ENCODE measurements around the gene ZNF827. TPM values are rescaled to one million over a fixed set of nuclear protein-coding genes. Genes with fewer than 3 reads are reported as not detected.
A peak's percentile ranks its signal among the peaks of the same experiment; 100 is the strongest.

Gene ZNF827
- total and polyA plus RNA-seq, 10 donors: 3.3 to 31.6 (median 16.1) TPM

DNA sequence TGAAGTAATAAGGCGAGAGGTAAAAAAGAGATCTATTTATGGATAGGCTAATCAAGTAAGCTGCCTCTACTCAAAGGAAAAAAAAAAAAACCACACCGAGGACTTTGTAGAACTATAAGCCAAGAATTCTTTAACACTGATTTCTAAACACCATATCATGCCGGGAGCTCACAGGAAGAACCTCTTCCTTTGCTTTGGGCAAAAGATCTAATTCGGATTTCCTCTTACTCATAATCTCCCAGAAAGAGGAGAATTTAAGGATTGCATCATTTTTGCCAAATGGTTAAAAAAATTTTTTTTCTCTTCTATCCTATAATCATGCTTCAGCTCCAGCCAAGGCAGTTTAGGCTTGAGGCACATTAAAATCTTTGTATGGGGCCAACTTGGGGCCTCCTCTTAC, 95.5 kb downstream of the ZNF827 start:
- Histone ChIP-seq H3K4me1 (peaks cover 2 to 32% (median 9%) of the 10 kb centered on the region in 6 donors), H3K36me3 (peaks cover 0 to 42% (median 3%) of the 10 kb centered on the region in 6 donors), H3K27me3 (replicated peaks in 1 of 7) (no peaks in the 10 kb centered on the region), H3K27ac (peak overlapping the region in 1 of 8 donors; percentile 21), H3K4me3 (no peak overlapping the region), H3K9me3 (no peaks in the 10 kb centered on the region)
- intact Hi-C loops (cut with DNase I; ENCODE audit: low total_unique reads): no loop called here
- no peak for DNase-seq
- WGBS, 5 donors: 35 to 48% (median 37%) methylated on average over 4 of the region's 4 CpGs
- TF ChIP-seq, protein P1, sequence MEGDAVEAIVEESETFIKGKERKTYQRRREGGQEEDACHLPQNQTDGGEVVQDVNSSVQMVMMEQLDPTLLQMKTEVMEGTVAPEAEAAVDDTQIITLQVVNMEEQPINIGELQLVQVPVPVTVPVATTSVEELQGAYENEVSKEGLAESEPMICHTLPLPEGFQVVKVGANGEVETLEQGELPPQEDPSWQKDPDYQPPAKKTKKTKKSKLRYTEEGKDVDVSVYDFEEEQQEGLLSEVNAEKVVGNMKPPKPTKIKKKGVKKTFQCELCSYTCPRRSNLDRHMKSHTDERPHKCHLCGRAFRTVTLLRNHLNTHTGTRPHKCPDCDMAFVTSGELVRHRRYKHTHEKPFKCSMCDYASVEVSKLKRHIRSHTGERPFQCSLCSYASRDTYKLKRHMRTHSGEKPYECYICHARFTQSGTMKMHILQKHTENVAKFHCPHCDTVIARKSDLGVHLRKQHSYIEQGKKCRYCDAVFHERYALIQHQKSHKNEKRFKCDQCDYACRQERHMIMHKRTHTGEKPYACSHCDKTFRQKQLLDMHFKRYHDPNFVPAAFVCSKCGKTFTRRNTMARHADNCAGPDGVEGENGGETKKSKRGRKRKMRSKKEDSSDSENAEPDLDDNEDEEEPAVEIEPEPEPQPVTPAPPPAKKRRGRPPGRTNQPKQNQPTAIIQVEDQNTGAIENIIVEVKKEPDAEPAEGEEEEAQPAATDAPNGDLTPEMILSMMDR (IDR thresholded peaks at IDR 0.05 in 8 of 11, conservative IDR thresholded peaks at IDR 0.05 in 3 of 11): no peak
- TF ChIP-seq POLR2A (IDR thresholded peaks at IDR 0.05): no peak
- no peak for TF ChIP-seq POLR2AphosphoS5 (IDR thresholded peaks at IDR 0.05)

DNA sequence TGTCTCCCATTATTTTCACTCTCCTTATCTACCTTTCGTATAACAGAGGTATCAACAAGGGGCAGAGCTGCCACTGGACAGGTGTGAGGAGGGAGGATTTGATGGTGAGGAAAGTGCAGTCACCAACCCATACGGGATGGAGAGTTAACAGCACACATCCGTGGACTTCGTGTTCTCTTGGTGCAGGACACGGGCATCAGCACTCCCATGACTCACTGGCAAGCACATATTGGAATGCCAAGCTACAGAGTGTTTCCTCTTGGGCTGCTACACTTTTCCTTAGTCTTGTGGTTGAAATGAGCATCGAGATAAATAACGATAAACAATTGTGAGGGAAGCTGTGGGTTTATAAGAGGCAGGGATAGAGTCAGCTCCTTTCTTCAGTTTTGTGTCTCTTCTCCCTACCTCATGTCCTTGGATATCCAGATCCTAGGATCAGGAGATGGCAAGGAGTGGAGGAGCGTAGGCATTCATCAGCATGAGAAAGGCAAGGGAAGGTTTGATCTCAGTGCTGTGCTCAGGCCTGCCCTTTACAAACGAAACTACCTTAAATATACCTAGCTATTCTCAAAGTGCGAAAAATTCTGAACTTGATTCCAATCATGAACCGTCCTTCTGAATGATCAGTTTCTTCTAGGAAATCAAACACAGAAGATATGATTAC, 96.3 kb downstream of the ZNF827 start:
- Histone ChIP-seq H3K27me3 (replicated peaks in 1 of 7) (no peaks in the 10 kb centered on the region), H3K27ac (peak overlapping the region in 1 of 8 donors; percentile 21), H3K4me1 (peaks cover 2 to 27% (median 9%) of the 10 kb centered on the region in 6 donors), H3K9me3 (no peaks in the 10 kb centered on the region), H3K4me3 (no peak overlapping the region), H3K36me3 (peaks cover 0 to 37% (median 3%) of the 10 kb centered on the region in 6 donors)
- TF ChIP-seq POLR2A (IDR thresholded peaks at IDR 0.05) (no peak), POLR2AphosphoS5 (IDR thresholded peaks at IDR 0.05) (no peak)
- TF ChIP-seq, protein P1 (IDR thresholded peaks at IDR 0.05 in 8 of 11, conservative IDR thresholded peaks at IDR 0.05 in 3 of 11): no peak
- 91 to 96% (median 94%) methylated on average over 11 of the region's 11 CpGs for WGBS, 5 donors
- no peak for DNase-seq
- intact Hi-C loops (cut with DNase I; ENCODE audit: low total_unique reads): no loop called here

DNA sequence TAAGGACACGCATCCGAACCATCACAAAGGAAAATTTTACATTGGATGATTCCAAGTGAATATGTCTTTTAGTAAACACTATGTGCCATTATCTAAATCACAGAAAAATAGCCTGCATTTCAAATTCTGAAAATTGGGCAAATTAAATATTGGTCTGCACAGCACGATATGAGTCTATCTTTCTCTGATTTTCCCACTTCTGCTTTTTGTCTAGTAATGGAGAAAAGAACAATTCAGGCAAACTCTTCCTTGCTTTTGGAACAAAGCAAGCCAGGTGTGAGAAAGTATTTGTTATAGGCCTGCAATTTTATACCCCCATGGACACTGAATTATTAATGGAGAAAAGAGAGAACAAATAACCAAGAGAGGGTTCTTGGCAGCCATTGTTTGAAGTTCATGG, 97.8 kb downstream of the ZNF827 start:
- no peak overlapping the region for H3K27ac ChIP-seq
- TF ChIP-seq, protein P1 (IDR thresholded peaks at IDR 0.05 in 8 of 11, conservative IDR thresholded peaks at IDR 0.05 in 3 of 11): no peak
- no peak for TF ChIP-seq POLR2A (IDR thresholded peaks at IDR 0.05)
- no peak overlapping the region for H3K4me3 ChIP-seq
- H3K4me1 ChIP-seq: peaks cover 2 to 27% (median 9%) of the 10 kb centered on the region in 6 donors
- intact Hi-C loops (cut with DNase I; ENCODE audit: low total_unique reads): no loop called here
- 90 to 93% (median 91%) methylated on average over 3 of the region's 3 CpGs for WGBS, 5 donors
- H3K27me3 ChIP-seq (replicated peaks in 1 of 7): no peaks in the 10 kb centered on the region
- H3K36me3 ChIP-seq: peaks cover 0 to 33% (median 3%) of the 10 kb centered on the region in 6 donors
- DNase-seq: no peak
- H3K9me3 ChIP-seq: no peaks in the 10 kb centered on the region

DNA sequence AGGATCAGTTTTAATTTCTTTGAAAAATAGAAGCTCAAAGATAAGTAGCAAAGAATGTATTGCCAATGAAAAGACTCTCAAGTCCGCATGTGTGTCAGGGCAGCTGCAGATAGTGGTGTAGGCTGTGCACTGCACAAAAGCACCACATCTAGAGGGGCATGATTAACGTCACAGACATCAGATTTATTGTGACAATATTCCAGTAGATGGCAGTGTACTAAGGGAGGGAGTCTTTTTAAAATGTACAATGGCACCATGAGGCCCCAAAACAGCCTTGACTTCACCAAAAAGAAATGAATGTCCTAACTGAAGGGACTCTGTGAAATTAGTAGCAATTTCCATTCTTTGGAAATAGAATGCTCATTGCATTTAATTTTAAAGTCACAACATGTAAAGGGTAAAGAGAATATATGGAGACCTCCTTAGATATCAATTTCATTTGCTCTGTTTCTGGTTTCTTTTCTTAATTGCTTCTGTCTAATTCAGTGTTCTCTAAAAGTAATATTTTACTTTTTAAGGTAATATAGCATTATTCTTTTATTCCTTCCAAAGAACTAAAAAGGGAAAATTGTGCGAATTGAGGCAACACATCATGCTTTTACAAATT, 98.4 kb downstream of the ZNF827 start:
- H3K4me3 ChIP-seq: no peak overlapping the region
- peaks cover 0 to 28% (median 3%) of the 10 kb centered on the region in 6 donors for H3K36me3 ChIP-seq
- intact Hi-C loops (cut with DNase I; ENCODE audit: low total_unique reads): no loop called here
- DNase-seq: no peak
- peaks cover 2 to 27% (median 9%) of the 10 kb centered on the region in 6 donors for H3K4me1 ChIP-seq
- no peak overlapping the region for H3K27ac ChIP-seq
- no peaks in the 10 kb centered on the region for H3K9me3 ChIP-seq
- H3K27me3 ChIP-seq (replicated peaks in 1 of 7): no peaks in the 10 kb centered on the region
- TF ChIP-seq POLR2A (IDR thresholded peaks at IDR 0.05) (no peak), POLR2AphosphoS5 (IDR thresholded peaks at IDR 0.05) (no peak)
- TF ChIP-seq, protein P1 (IDR thresholded peaks at IDR 0.05 in 8 of 11, conservative IDR thresholded peaks at IDR 0.05 in 3 of 11): peak in 7 of 11 experiments; percentile 40 to 53 (median 47)
- 57 to 70% (median 63%) methylated on average over 3 of the region's 3 CpGs for WGBS, 5 donors

All from spleen (tissue), 11 donors.